HG03039 (cell line): Measurements from ENCODE around the gene TTC6.
"Not testable (repeated sequence)": the region's sequence is repeated elsewhere in the genome, so short reads cannot be mapped to it uniquely, and the experiment has no call there.

Source experiments
- ATAC-seq: cut with Tn5 transposase; IDR thresholded peaks from one replicate; pipeline ENCODE4 v1.9.1; 2021; ENCODE audit warnings: mild to moderate bottlenecking, moderate library complexity; ENCODE audit not compliant: unreplicated experiment

The TTC6 gene

GRCh38 chr14:37594971-37595808, at the start of gene TTC6, which contains the start of gene FOXA1:
TTC6 (plus strand) TSS chr14:37595629; CDS start chr14:37622065, 26,436 bp downstream.
FOXA1 (minus strand) TSS chr14:37595249; CDS start chr14:37594972, 277 bp downstream.
- ATAC-seq, result no peak

- no peak for ATAC-seq
These were observed 48.6 kb upstream of the TTC6 start for GRCh38 chr14:37546621-37547447.

- no peak for ATAC-seq
These were observed 44.9 kb upstream of the TTC6 start for GRCh38 chr14:37550511-37550910.

GRCh38 chr14:37551119-37551518, 44.3 kb upstream of the TTC6 start:
- ATAC-seq, result no peak

GRCh38 chr14:37553935-37554550, 41.4 kb upstream of the TTC6 start:
- ATAC-seq, result no peak

GRCh38 chr14:37555596-37555995, 39.8 kb upstream of the TTC6 start:
- ATAC-seq, result not testable (repeated sequence)

GRCh38 chr14:37558740-37559139, 36.7 kb upstream of the TTC6 start:
- ATAC-seq, result no peak

GRCh38 chr14:37559386-37559785, 36.0 kb upstream of the TTC6 start:
- no peak for ATAC-seq

GRCh38 chr14:37563189-37563588, 32.2 kb upstream of the TTC6 start:
- ATAC-seq, result no peak

- no peak for ATAC-seq
These were observed 29.9 kb upstream of the TTC6 start for GRCh38 chr14:37565550-37565949.

- no peak for ATAC-seq
These were observed 28.5 kb upstream of the TTC6 start for GRCh38 chr14:37566811-37567371.

- ATAC-seq, result no peak
These were observed 25.7 kb upstream of the TTC6 start for GRCh38 chr14:37569729-37570128.

- ATAC-seq, result no peak
These were observed 24.0 kb upstream of the TTC6 start for GRCh38 chr14:37571391-37571790.

GRCh38 chr14:37573356-37573755, 22.1 kb upstream of the TTC6 start:
- ATAC-seq, result no peak

GRCh38 chr14:37579274-37579673, 16.2 kb upstream of the TTC6 start:
- no peak for ATAC-seq

GRCh38 chr14:37580146-37580545, 15.3 kb upstream of the TTC6 start:
- ATAC-seq, result no peak

- no peak for ATAC-seq
These were observed 11.8 kb upstream of the TTC6 start for GRCh38 chr14:37583358-37584210.

- ATAC-seq, result no peak
These were observed 11.0 kb upstream of the TTC6 start for GRCh38 chr14:37584211-37585100.

GRCh38 chr14:37585101-37585511, 10.3 kb upstream of the TTC6 start:
- ATAC-seq, result no peak
